ENCODE results near the gene OBSCN.

OBSCN gene

GRCh38 chr1:228334954-228335353 is 127.1 kb downstream of the OBSCN start:
- no peak for DNase-seq

- no peak for DNase-seq
Observed at GRCh38 chr1:228335406-228336307, 127.8 kb downstream of the OBSCN start.

GRCh38 chr1:228336308-228337030 is 128.6 kb downstream of the OBSCN start:
- DNase-seq, result no peak

- no peak for DNase-seq
Observed at GRCh38 chr1:228337031-228337564, 129.3 kb downstream of the OBSCN start.

GRCh38 chr1:228337711-228338520 is 130.1 kb downstream of the OBSCN start:
- no peak for DNase-seq

GRCh38 chr1:228338521-228339051 is 130.7 kb downstream of the OBSCN start:
- no peak for DNase-seq

GRCh38 chr1:228339059-228339704 is 131.3 kb downstream of the OBSCN start:
- DNase-seq, result no peak

- DNase-seq, result no peak
Observed at GRCh38 chr1:228339766-228340685, 132.2 kb downstream of the OBSCN start.

GRCh38 chr1:228340686-228341449 is 133.0 kb downstream of the OBSCN start:
- DNase-seq, result no peak

GRCh38 chr1:228341450-228341813 is 133.6 kb downstream of the OBSCN start:
- DNase-seq, result no peak

- no peak for DNase-seq
Observed at GRCh38 chr1:228341814-228342626, 134.2 kb downstream of the OBSCN start.

- DNase-seq, result no peak
Observed at GRCh38 chr1:228342627-228343190, 134.9 kb downstream of the OBSCN start.

GRCh38 chr1:228343191-228343661 is 135.4 kb downstream of the OBSCN start:
- no peak for DNase-seq

GRCh38 chr1:228344631-228345072 is 136.8 kb downstream of the OBSCN start:
- no peak for DNase-seq

- DNase-seq, result no peak
Observed at GRCh38 chr1:228345201-228345930, 137.5 kb downstream of the OBSCN start.

- DNase-seq, result no peak
Observed at GRCh38 chr1:228346731-228347130, 138.9 kb downstream of the OBSCN start.

- DNase-seq, result no peak
Observed at GRCh38 chr1:228347181-228347580, 139.3 kb downstream of the OBSCN start.
